Caco-2 (cell line): ENCODE measurements around the gene SYT9. TPM values are rescaled to one million over a fixed set of nuclear protein-coding genes. Genes with fewer than 3 reads are reported as not detected.

Experiments used
- BruUV-seq: library from RNA; stranded (reverse); fragments of 400-500 nt; replicated peaks from 2 replicates; lab custom pipeline; 2021; lab: Mats Ljungman, UMichigan
- CTCF ChIA-PET: fragments of 300-600 bp; sonication (Branson Sonifier 250); formaldehyde crosslinking; loops from one replicate; lab custom pipeline; 2022; ENCODE audit warnings: antibody characterized with exemption; lab: Charles Lee
- POLR2A ChIA-PET: fragments of 300-600 bp; sonication (Branson Sonifier 250); formaldehyde crosslinking; loops from one replicate; lab custom pipeline; 2022; ENCODE audit warnings: antibody characterized with exemption; lab: Charles Lee
- DNase-seq, 2 experiments: peaks; one replicate each; pipeline versions ENCODE4 v3.0.0 to v3.0.0-alpha.2; 2020 to 2022
- H3K27me3 ChIP-seq: replicated peaks from 2 replicates; pipeline ENCODE4 v1.6.0; 2011; ENCODE audit warnings: low read length; ENCODE audit not compliant: control insufficient read depth, insufficient read depth
- H3K36me3 ChIP-seq: 2 replicates; pipeline ENCODE4 v1.5.1; 2011; ENCODE audit warnings: low read length; ENCODE audit not compliant: control insufficient read depth, insufficient read depth
- H3K4me1 ChIP-seq: fragments of 250-450 bp; sonication (Bioruptor Pico); 2 replicates; pipeline ENCODE4 v1.5.1; 2020; ENCODE audit warnings: mild to moderate bottlenecking
- H3K4me3 ChIP-seq: 2 replicates; pipeline ENCODE4 v1.5.1; 2011; ENCODE audit warnings: low read depth, mild to moderate bottlenecking, control low read depth, low read length
- H3K9me3 ChIP-seq: fragments of 250-450 bp; sonication (Bioruptor Pico); 2 replicates; pipeline ENCODE4 v1.5.1; 2020; ENCODE audit warnings: mild to moderate bottlenecking, moderate library complexity
- H3K27ac Mint-ChIP-seq: one replicate; pipeline ENCODE4 v1.8.0; 2022; ENCODE audit warnings: mixed read lengths; ENCODE audit not compliant: unreplicated experiment
- H3K27me3 Mint-ChIP-seq: one replicate; pipeline ENCODE4 v1.8.0; 2022; ENCODE audit warnings: mixed read lengths; ENCODE audit not compliant: insufficient read depth, unreplicated experiment
- H3K36me3 Mint-ChIP-seq: one replicate; pipeline ENCODE4 v1.8.0; 2022; ENCODE audit warnings: mild to moderate bottlenecking, mixed read lengths; ENCODE audit not compliant: insufficient read depth, unreplicated experiment
- H3K4me1 Mint-ChIP-seq: one replicate; pipeline ENCODE4 v1.8.0; 2022; ENCODE audit warnings: low read depth, mixed read lengths; ENCODE audit not compliant: unreplicated experiment
- H3K4me3 Mint-ChIP-seq: one replicate; pipeline ENCODE4 v1.8.0; 2022; ENCODE audit warnings: mild to moderate bottlenecking, moderate library complexity, mixed read lengths; ENCODE audit not compliant: unreplicated experiment
- H3K9me3 Mint-ChIP-seq: one replicate; pipeline ENCODE4 v1.8.0; 2022; ENCODE audit warnings: mixed read lengths; ENCODE audit not compliant: unreplicated experiment
- intact Hi-C: fragments of 100-400 bp; cut with micrococcal nuclease; formaldehyde crosslinking; loops from one replicate; pipeline ENCODE4 v1.10.0; 2022; ENCODE audit not compliant: unreplicated experiment
- total RNA-seq: library from RNA; stranded (reverse); gene quantifications from 2 replicates; pipeline ENCODE4 v1.2.3, GENCODE V29; 2022
- TF ChIP-seq, protein P1 (sequence below), 2 experiments: fragments of 200-600 bp in 1 of 2; IDR thresholded peaks; 1 replicate in 1 of 2; 2 replicates in 1 of 2; pipeline versions ENCODE4 v1.5.1 to v1.8.0; 2011 to 2022; ENCODE audit warnings: antibody characterized with exemption in 1 of 2, control low read depth in 1 of 2, inconsistent platforms in 1 of 2, low read depth in 1 of 2, low read length in 1 of 2, mild to moderate bottlenecking in 1 of 2, moderate library complexity in 1 of 2; ENCODE audit not compliant: insufficient read depth in 1 of 2, severe bottlenecking in 1 of 2, unreplicated experiment in 1 of 2

SYT9 gene
- total RNA-seq, 1 experiment from 2014 or later: not detected

DNA sequence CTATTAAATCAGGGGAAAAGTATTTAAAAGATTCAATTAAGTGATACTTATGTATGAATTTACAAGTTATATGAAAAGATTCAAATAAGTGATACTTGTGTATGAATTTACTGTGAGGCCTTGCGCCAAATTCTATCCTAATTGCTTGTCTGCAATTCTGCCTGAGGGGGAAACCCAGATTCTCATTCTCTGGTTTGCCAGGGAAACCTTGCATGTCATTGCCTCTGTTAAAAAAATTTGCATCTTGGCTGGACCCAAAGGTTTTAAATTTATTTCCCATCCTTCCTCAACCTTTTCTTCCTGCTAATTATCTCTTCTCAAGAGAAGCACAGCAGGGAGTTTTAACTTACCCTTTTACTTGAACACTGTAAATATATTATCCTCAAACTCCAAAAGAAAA lies 247.4 kb downstream of the SYT9 start:
- intact Hi-C loops: no loop called here
- H3K4me3 Mint-ChIP-seq: no peak overlapping the region
- no peaks in the 10 kb centered on the region for H3K36me3 Mint-ChIP-seq
- H3K4me1 ChIP-seq: peaks cover 10% of the 10 kb centered on the region
- BruUV-seq: no TSS peak
- ChIA-PET POLR2A (no interaction called here), CTCF (no interaction called here)
- H3K27ac Mint-ChIP-seq: no peak overlapping the region
- H3K9me3 Mint-ChIP-seq: no peaks in the 10 kb centered on the region
- H3K4me3 ChIP-seq: no peak overlapping the region
- no peaks in the 10 kb centered on the region for H3K27me3 ChIP-seq
- TF ChIP-seq, protein P1, sequence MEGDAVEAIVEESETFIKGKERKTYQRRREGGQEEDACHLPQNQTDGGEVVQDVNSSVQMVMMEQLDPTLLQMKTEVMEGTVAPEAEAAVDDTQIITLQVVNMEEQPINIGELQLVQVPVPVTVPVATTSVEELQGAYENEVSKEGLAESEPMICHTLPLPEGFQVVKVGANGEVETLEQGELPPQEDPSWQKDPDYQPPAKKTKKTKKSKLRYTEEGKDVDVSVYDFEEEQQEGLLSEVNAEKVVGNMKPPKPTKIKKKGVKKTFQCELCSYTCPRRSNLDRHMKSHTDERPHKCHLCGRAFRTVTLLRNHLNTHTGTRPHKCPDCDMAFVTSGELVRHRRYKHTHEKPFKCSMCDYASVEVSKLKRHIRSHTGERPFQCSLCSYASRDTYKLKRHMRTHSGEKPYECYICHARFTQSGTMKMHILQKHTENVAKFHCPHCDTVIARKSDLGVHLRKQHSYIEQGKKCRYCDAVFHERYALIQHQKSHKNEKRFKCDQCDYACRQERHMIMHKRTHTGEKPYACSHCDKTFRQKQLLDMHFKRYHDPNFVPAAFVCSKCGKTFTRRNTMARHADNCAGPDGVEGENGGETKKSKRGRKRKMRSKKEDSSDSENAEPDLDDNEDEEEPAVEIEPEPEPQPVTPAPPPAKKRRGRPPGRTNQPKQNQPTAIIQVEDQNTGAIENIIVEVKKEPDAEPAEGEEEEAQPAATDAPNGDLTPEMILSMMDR (IDR thresholded peaks at IDR 0.05; ENCODE audit: insufficient read depth in 1 of 2, low read depth in 1 of 2, low read length in 1 of 2, severe bottlenecking in 1 of 2, unreplicated experiment in 1 of 2): no peak
- DNase-seq: no peak
- no peaks in the 10 kb centered on the region for H3K36me3 ChIP-seq
- no peaks in the 10 kb centered on the region for H3K9me3 ChIP-seq
- peaks cover 2% of the 10 kb centered on the region for H3K27me3 Mint-ChIP-seq
- H3K4me1 Mint-ChIP-seq: peaks cover 12% of the 10 kb centered on the region

DNA sequence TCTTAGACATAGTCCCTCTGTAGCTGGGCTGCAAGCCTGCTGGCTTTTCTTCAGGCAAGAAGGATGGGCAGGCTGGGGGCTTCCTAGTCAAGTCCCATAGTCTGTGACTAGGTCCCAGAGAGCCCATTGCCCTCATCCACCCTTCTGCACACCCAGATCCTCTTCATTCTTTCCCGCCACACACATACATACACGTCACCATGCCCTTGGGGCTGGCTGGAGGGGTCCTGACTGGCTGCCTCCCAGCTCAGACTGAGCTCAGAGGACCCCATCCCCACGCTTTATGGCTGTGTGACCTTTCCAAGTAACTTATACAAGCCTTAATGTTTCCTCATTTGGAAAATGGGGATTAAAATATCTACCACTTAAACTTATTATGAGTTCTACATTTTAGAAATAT lies 248.5 kb downstream of the SYT9 start:
- intact Hi-C loops: no loop called here
- TF ChIP-seq, protein P1 (IDR thresholded peaks at IDR 0.05; ENCODE audit: insufficient read depth in 1 of 2, low read depth in 1 of 2, low read length in 1 of 2, severe bottlenecking in 1 of 2, unreplicated experiment in 1 of 2): no peak
- DNase-seq: no peak
- ChIA-PET CTCF (no interaction called here), POLR2A (no interaction called here)
- Histone ChIP-seq H3K36me3 (no peaks in the 10 kb centered on the region), H3K9me3 (no peaks in the 10 kb centered on the region), H3K27me3 (no peaks in the 10 kb centered on the region), H3K4me1 (no peaks in the 10 kb centered on the region), H3K4me3 (no peak overlapping the region)
- H3K9me3 Mint-ChIP-seq: no peaks in the 10 kb centered on the region
- no TSS peak for BruUV-seq
- no peak overlapping the region for H3K4me3 Mint-ChIP-seq
- peaks cover 2% of the 10 kb centered on the region for H3K27me3 Mint-ChIP-seq
- H3K27ac Mint-ChIP-seq: no peak overlapping the region
- H3K4me1 Mint-ChIP-seq: no peaks in the 10 kb centered on the region
- no peaks in the 10 kb centered on the region for H3K36me3 Mint-ChIP-seq

GRCh38 chr11:7501251-7501650 lies 249.5 kb downstream of the SYT9 start:
- H3K27ac Mint-ChIP-seq: no peak overlapping the region
- CTCF ChIA-PET: no interaction called here

More at GRCh38 chr11:7501251-7501650, 249.5 kb downstream of the SYT9 start:
- TF ChIP-seq, protein P1 (IDR thresholded peaks at IDR 0.05; ENCODE audit: insufficient read depth in 1 of 2, low read depth in 1 of 2, low read length in 1 of 2, severe bottlenecking in 1 of 2, unreplicated experiment in 1 of 2): no peak
- Mint-ChIP-seq H3K36me3 (no peaks in the 10 kb centered on the region), H3K27me3 (peaks cover 2% of the 10 kb centered on the region), H3K4me3 (no peak overlapping the region), H3K4me1 (no peaks in the 10 kb centered on the region), H3K9me3 (no peaks in the 10 kb centered on the region)
- no TSS peak for BruUV-seq
- intact Hi-C loops: no loop called here
- no peaks in the 10 kb centered on the region for H3K36me3 ChIP-seq
- POLR2A ChIA-PET: no interaction called here
- no peaks in the 10 kb centered on the region for H3K4me1 ChIP-seq
- H3K9me3 ChIP-seq: no peaks in the 10 kb centered on the region
- no peak overlapping the region for H3K4me3 ChIP-seq
- no peaks in the 10 kb centered on the region for H3K27me3 ChIP-seq
- no peak for DNase-seq
